ENCODE measurements around the gene GCHFR. TPM values are rescaled to one million over a fixed set of nuclear protein-coding genes. Genes with fewer than 3 reads are reported as not detected.

Gene GCHFR
- total RNA-seq, 2 donors from 2014 or later = 46.1 to 50.4 TPM

GRCh38 chr15:40766906-40767837 is 3.3 kb downstream of the GCHFR start:
- Mint-ChIP-seq H3K36me3 (ENCODE audit: low read depth) (peaks cover 27% of the 10 kb centered on the region), H3K9me3 (no peaks in the 10 kb centered on the region), H3K4me1 (peaks cover 17% of the 10 kb centered on the region), H3K27me3 (no peaks in the 10 kb centered on the region), H3K27ac (no peak overlapping the region), H3K4me3 (no peak overlapping the region)
- no peak for ATAC-seq (replicated peaks)

GRCh38 chr15:40767838-40768500 is 4.1 kb downstream of the GCHFR start:
- no peak for ATAC-seq (replicated peaks)
- H3K27me3 Mint-ChIP-seq = no peaks in the 10 kb centered on the region
- H3K36me3 Mint-ChIP-seq (ENCODE audit: low read depth) = peaks cover 27% of the 10 kb centered on the region
- peaks cover 17% of the 10 kb centered on the region for H3K4me1 Mint-ChIP-seq
- no peaks in the 10 kb centered on the region for H3K9me3 Mint-ChIP-seq
- H3K4me3 Mint-ChIP-seq = no peak overlapping the region
- peak overlapping the region; percentile 82 for H3K27ac Mint-ChIP-seq

GRCh38 chr15:40768521-40769273 is 4.8 kb downstream of the GCHFR start:
- ATAC-seq (replicated peaks) = no peak
- H3K4me3 Mint-ChIP-seq = no peak overlapping the region
- no peaks in the 10 kb centered on the region for H3K27me3 Mint-ChIP-seq
- H3K36me3 Mint-ChIP-seq (ENCODE audit: low read depth) = peaks cover 27% of the 10 kb centered on the region
- H3K4me1 Mint-ChIP-seq = peaks cover 17% of the 10 kb centered on the region
- peak overlapping the region; percentile 82 for H3K27ac Mint-ChIP-seq
- H3K9me3 Mint-ChIP-seq = no peaks in the 10 kb centered on the region

DNA sequence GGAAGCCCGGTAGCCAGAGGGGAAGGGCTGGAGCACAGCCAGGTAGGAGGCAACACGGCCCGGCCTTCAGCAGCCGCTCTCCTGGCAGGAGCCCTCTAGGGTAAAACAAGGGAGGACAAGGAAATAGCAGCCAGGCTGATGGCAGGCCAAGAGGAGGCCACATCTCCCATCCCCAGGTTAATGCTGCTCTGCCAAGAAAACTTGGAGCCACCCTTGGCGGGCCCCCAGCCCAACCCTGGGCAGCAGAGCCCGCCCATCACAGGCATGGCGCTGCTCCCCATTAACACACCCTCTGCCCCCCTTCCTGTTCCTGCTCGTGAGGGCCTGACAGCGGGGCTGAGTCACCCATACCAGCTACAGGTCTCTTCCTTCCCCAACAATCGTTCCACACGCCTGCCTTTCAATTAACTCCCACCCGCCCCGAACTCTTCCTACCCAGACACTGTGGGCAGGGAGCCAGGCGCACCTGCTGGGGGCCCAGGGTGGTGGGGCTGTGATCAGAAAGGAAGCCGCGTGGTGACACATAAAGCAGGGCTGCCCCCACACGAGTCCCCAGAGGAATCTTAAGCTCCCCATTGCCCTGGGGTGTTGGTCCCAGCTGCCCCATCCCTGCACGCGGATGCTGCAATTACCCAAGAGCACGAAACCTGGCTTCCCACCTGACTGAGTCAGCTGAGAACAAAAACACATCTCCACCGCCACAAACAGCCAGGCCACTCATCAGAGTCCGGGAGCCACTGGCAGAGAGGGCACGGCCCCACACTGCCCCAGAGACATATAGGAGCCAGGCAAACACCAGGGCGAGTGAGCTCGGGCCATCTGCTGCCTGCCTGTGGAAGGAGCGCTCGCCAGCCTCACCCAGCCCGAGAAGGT is 5.6 kb downstream of the GCHFR start, which contains the start of gene C15orf62:
Gene C15orf62 (plus strand): TSS at position 707 of the 873 bp plus-strand sequence. CDS start 516 bp downstream, outside the sequence.
- peak within 1 kb of the TSS; percentile 51 for H3K4me3 Mint-ChIP-seq
- H3K27me3 Mint-ChIP-seq = no peaks in the 10 kb centered on the region
- H3K36me3 Mint-ChIP-seq (ENCODE audit: low read depth) = peaks cover 32% of the 10 kb centered on the region
- H3K9me3 Mint-ChIP-seq = no peaks in the 10 kb centered on the region
- peak; percentile 33 for ATAC-seq (replicated peaks)
- peaks cover 17% of the 10 kb centered on the region for H3K4me1 Mint-ChIP-seq
- H3K27ac Mint-ChIP-seq = peak within 1 kb of the TSS; percentile 82

DNA sequence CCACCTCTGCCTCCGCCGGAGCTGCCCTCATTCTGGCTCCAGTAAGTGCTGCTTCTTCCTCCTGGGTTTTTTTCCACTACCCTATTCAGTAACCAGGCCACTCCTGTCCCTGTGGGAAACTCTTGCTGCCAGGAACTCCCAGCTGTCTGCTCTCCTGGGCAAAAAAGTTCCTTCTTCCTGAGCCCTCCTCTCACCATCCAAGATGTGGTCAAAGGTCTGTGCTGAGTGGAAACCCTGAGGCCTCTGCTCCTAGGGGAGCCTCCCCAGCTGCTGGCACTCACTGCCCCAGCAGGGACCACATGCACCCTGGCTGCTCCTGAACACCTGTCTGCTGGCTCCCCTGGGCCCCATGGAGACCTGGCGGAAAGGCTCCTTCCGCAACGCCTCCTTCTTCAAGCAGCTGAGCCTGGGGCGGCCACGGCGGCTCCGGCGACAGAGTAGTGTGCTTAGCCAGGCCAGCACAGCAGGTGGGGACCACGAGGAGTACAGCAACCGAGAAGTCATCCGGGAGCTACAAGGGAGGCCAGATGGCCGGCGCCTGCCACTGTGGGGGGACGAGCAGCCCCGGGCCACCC is 6.4 kb downstream of the GCHFR start:
- Mint-ChIP-seq H3K9me3 (no peaks in the 10 kb centered on the region), H3K36me3 (ENCODE audit: low read depth) (peaks cover 35% of the 10 kb centered on the region), H3K4me1 (peaks cover 14% of the 10 kb centered on the region), H3K27me3 (no peaks in the 10 kb centered on the region), H3K4me3 (peak overlapping the region; percentile 51), H3K27ac (peak overlapping the region; percentile 82)
- ATAC-seq (replicated peaks) = no peak

GRCh38 chr15:40771242-40771641 is 7.4 kb downstream of the GCHFR start:
- Mint-ChIP-seq H3K27me3 (no peaks in the 10 kb centered on the region), H3K27ac (peak overlapping the region; percentile 56), H3K36me3 (ENCODE audit: low read depth) (peaks cover 40% of the 10 kb centered on the region), H3K9me3 (no peaks in the 10 kb centered on the region), H3K4me3 (no peak overlapping the region), H3K4me1 (peaks cover 9% of the 10 kb centered on the region)
- ATAC-seq (replicated peaks) = no peak

DNA sequence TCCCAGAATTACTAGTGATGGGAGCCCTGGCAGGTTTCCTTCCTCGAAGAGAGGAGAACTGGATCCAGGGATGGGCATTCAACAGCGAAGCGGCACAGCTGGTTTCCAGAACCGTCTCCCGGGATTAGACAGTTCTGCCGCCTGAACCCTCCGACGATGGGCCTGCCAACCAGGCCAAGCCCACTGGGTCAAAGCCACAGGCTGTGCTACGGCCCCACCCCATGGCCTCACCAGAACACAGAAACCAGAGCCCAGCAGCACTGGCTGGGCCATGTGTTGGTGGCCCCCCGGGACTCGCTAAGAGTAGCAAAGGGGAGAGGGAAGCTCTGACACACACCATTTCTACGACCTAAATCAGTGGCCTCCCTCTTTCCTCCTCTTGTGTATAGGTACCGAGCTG is 8.1 kb downstream of the GCHFR start:
- H3K9me3 Mint-ChIP-seq = no peaks in the 10 kb centered on the region
- no peak overlapping the region for H3K4me3 Mint-ChIP-seq
- H3K36me3 Mint-ChIP-seq (ENCODE audit: low read depth) = peaks cover 48% of the 10 kb centered on the region
- no peaks in the 10 kb centered on the region for H3K27me3 Mint-ChIP-seq
- no peak overlapping the region for H3K27ac Mint-ChIP-seq
- H3K4me1 Mint-ChIP-seq = peaks cover 16% of the 10 kb centered on the region
- ATAC-seq (replicated peaks) = no peak

GRCh38 chr15:40773496-40773895 is 9.6 kb downstream of the GCHFR start:
- Mint-ChIP-seq H3K27me3 (no peaks in the 10 kb centered on the region), H3K4me3 (no peak overlapping the region), H3K27ac (no peak overlapping the region), H3K9me3 (no peaks in the 10 kb centered on the region), H3K4me1 (peaks cover 16% of the 10 kb centered on the region), H3K36me3 (ENCODE audit: low read depth) (peaks cover 51% of the 10 kb centered on the region)
- ATAC-seq (replicated peaks) = no peak

DNA sequence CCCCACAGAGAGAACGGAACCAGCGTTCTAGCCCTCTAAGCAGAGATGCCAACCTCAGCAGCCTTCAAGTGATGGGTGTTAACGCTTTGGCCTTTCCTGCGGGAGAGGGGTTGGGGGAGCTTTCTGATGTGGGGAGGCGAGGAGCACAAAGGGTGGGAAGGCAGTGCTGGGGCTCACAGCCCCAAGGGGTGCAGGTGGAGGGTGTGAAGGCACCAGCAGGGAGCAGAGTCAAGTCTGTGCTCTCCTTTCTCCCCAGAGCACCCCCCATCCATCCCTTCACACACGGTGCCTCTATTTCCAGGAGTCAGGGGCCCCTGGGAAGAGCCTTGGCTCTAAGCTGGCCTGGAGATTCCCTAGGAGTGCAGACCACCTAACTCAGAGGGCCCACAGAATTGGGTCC is 10.0 kb downstream of the GCHFR start:
- peaks cover 49% of the 10 kb centered on the region for H3K36me3 Mint-ChIP-seq (ENCODE audit: low read depth)
- H3K27me3 Mint-ChIP-seq = no peaks in the 10 kb centered on the region
- ATAC-seq (replicated peaks) = no peak
- H3K4me1 Mint-ChIP-seq = peaks cover 16% of the 10 kb centered on the region
- no peak overlapping the region for H3K27ac Mint-ChIP-seq
- no peaks in the 10 kb centered on the region for H3K9me3 Mint-ChIP-seq
- H3K4me3 Mint-ChIP-seq = no peak overlapping the region

- no peak for ATAC-seq (replicated peaks)
- H3K36me3 Mint-ChIP-seq (ENCODE audit: low read depth) = peaks cover 57% of the 10 kb centered on the region
- no peaks in the 10 kb centered on the region for H3K27me3 Mint-ChIP-seq
- peaks cover 8% of the 10 kb centered on the region for H3K4me1 Mint-ChIP-seq
- no peaks in the 10 kb centered on the region for H3K9me3 Mint-ChIP-seq
- no peak overlapping the region for H3K27ac Mint-ChIP-seq
- H3K4me3 Mint-ChIP-seq = no peak overlapping the region
Measured at GRCh38 chr15:40775007-40775406, 11.1 kb downstream of the GCHFR start.

DNA sequence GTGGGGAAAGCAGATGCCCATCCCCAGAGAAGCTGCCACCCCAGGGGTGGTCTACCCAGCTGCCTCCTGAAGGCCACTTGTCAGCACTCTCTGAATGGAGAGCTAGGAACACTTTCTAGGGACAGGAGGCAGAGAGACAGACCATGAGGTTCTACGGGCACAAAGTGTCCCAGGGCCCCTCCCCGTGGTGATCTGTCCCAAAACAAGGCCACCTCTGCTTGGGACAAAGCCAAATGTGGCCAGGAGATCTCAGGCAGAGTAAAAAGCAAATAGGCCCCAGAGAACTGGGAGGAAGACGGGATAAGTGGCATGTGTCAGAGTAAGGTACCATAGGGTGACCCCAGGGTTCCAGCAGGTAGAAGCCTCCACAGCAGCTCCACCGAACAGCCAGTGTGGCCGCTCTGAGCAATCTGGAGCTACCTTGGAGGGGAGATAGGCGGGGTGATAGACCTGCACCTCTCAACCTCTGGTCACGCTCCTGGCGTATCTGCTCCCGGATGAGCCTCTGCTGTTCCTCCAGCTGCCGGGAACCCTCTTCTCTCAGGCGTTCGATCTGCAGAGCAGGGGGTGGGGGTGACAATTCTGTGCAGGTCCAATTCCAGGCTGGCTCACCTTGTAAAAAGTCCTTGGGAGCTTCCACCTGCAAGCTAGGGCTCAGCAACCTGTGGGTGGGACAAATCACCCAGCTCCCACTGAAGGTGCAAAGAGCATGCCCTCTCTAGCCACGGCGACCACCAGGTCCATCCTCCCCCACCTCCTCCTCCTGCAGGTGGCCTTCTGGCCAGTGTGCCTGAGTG is 12.1 kb downstream of the GCHFR start:
- Mint-ChIP-seq H3K4me3 (no peak overlapping the region), H3K36me3 (ENCODE audit: low read depth) (peaks cover 57% of the 10 kb centered on the region), H3K27me3 (no peaks in the 10 kb centered on the region), H3K9me3 (no peaks in the 10 kb centered on the region), H3K4me1 (peaks cover 7% of the 10 kb centered on the region), H3K27ac (peak overlapping the region; percentile 86)
- no peak for ATAC-seq (replicated peaks)

- Mint-ChIP-seq H3K27me3 (no peaks in the 10 kb centered on the region), H3K4me1 (peaks cover 7% of the 10 kb centered on the region), H3K9me3 (no peaks in the 10 kb centered on the region), H3K27ac (peak overlapping the region; percentile 86), H3K4me3 (no peak overlapping the region), H3K36me3 (ENCODE audit: low read depth) (peaks cover 50% of the 10 kb centered on the region)
- peak; percentile 94 for ATAC-seq (replicated peaks)
Measured at GRCh38 chr15:40776537-40777141, 12.8 kb downstream of the GCHFR start.

Data from activated T-helper 17 cell treated with anti-CD3 and anti-CD28 coated beads, Interleukin-2, amount 50 U/mL, for 72 hours (primary cell).